ENCODE data around the gene RGS3.

The RGS3 gene

DNA sequence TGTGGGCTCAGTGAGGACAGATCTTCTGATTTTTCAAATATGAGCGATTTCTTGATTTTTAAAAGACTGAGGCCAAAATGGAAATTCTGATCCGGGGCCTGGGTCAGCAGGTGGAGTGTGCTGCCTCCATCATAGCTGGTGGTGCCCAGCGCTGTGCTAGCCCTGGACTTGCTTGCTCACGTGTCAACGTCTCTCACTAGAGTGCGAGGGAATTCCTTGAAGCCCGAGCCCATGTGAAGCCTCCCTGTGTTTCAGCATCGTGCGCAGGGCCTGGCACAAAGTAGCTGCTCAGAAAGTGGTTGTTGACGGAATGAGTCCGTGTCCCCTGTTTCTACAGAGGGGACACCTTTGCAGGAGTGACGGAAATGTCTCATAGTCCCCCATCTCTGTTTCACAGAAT lies 50.5 kb downstream of the RGS3 start:
- DNase-seq = no peak

DNA sequence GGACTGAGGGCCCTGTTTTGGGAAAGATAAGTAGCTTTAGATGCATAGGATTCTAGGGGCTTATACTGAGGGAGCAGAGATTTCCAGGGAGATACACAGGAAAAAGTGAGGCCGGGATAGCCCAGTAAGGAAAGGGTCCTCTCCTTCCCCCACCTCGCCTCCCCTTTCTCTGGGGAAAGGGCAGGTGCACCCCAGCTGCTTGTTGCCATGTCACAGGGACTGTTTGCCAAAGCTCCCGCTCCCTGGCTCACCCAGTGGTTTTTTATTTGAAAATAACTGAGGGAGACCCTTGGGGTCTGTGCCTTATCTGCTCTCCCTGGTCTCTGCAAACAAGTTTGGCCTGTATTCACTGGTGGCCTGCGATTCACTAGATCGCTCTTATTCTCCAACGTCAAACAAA lies 51.2 kb downstream of the RGS3 start:
- DNase-seq = no peak

- DNase-seq = no peak
These were observed 52.3 kb downstream of the RGS3 start for GRCh38 chr9:113515862-113516261.

DNA sequence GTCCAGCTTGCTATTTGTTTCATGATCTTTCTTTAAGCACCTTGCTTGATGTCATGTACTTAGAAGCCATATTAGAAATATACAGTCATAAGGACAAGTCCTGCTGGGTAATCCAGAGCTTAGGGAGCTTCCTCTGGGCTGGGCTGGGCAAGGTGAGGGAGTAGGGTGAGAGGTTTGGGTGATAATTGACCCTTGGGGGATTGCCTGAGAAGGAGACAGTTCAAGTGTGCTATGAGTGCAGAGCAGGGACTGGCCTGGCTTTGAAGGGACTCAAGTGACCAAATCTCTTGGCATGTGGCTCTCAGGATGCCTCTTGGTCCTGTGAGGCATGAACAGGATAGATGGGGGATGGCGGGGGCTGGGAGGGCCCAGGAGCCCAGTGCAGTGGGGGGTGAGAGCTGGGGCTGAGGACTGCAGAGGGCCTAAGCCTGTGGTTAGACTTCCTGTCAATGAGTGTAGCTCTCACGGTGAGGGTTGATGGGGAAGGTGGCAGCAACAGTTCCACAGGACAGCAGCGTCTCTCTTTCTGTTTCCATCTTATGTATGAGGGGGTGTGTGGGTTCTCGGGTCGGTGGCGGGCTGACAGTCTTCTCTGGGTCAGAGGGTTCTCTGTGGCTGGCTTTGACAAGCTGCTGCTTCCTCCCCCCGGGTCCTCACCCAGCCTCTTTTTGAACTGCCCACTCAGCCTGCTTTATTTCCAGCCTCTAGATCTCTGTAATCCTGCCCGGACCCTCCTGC lies 53.5 kb downstream of the RGS3 start:
- DNase-seq = no peak

DNA sequence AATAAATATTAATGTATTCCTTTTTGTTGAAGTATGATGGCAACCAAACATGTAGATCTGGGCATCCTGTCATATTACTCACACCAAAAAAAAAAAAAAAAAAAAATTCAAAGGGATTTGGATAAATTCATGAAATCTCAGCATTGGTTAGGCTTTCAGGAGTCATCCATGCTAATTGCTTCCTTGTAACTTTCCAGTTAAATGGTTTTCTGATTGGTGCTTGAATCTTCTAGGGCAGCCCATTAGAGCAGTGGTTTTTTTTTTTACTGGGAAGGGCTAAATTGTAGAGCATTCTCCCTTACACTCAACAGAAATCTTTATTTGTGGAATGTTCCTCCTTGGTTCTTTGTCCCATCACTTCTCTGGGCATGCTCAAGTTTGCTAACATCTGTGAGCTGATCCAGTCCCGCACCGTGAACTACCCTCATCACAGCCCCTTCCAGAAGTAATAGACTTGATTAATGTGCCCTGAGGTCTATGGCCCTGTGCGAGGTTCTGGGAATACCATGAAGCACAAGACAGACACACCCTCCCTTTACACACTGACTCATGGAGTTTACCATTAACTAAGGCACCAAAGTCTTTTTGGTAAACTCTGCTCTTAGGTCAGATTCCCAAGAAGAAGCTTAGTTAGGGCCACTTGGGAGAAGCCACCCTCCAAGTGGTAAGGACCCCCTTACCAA lies 56.0 kb downstream of the RGS3 start:
- no peak for DNase-seq

DNA sequence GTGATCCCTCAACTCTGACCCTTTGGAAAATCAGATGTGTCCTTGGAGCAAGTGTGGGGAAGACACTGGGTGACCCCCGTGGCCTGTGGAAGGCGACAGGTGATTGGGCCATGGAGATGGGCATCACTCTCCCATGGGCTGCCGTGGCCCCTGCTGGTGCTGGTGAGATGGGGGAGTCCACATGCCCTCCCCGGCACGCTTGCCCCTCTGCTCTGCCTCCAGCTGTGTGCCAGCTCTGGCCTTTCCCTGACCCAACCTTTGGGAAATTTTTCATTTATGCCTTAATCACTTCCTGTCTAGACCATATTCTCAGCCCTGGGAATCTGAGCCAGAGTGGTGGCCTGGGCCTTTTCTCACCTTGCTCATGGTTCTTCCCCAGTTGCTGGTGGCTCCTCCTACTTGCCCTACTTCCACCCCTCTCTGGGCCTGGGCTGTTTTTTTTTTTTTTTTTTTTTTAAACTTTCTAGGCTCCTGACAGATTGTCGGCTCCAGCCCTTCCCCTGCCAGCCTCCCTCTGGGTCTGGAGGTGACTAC lies 56.6 kb downstream of the RGS3 start:
- DNase-seq = no peak

DNA sequence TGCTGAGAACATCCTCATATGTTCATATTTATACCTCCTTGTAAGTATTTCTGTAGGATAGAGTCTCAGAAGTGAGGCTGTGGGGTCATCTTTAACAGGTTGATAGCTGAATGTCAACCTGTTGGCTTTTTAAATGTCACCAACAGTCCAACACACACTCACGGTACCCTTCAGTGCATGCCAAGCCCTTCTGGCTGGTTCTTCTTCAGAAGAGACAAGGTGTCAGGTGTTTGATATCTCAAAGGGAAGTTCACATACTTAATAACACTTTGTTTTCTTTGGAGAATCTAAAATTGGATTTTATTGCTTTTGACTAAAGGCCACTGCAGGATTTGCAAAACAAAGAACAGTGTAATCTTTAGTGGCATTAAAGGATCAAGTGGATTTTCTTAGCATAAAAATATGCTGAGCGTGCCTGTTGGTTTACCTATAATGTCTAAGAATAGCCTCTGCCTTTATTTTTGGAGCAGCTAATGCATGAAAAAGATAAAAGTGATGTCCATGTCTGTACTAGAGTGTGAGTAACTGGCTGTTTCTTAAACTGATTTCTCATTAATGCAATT lies 58.2 kb downstream of the RGS3 start:
- DNase-seq = no peak

- no peak for DNase-seq
These were observed 58.9 kb downstream of the RGS3 start for GRCh38 chr9:113522419-113522818.

DNA sequence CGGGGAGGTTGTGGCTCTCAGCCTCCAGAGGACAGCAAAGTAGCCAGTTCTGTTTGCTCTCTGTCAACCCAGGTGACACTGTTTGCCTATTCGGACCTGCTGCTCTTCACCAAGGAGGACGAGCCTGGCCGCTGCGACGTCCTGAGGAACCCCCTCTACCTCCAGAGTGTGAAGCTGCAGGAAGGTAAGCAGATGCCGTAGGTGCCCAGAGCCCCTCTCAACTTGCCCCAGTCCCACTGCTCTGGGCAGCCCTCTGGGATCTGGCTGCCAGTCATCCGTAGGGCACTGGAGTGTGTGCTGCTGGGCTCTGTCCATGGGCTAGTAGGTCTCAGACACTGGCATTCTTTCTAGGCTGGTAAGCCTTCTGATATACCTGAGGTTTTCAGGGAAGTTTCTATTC lies 59.3 kb downstream of the RGS3 start:
- DNase-seq = no peak

GRCh38 chr9:113523421-113524141 lies 60.1 kb downstream of the RGS3 start:
- no peak for DNase-seq

GRCh38 chr9:113524468-113524867 lies 60.9 kb downstream of the RGS3 start:
- DNase-seq = no peak

DNA sequence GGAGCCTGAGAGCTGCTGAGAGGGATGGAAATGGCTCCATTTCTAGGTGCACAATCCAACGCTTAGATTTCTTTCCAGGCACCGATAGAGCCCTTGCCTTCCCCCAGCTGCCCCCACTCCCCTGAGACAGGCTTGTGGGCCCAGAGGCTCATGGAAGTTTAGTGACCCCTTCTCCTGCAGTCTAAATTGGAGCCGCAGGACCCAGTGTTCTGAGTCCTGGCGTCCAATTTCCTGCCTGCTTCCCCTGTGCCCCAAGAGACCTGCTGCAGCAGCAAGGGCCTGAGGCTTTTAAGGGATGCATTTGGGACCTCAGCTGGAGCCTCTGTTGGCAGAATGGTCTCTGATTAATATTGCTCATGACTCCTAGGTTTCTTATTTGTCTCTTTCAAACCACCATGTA lies 61.7 kb downstream of the RGS3 start:
- DNase-seq = no peak

- DNase-seq = no peak
These were observed 62.3 kb downstream of the RGS3 start for GRCh38 chr9:113525831-113526230.

- no peak for DNase-seq
These were observed 62.8 kb downstream of the RGS3 start for GRCh38 chr9:113526231-113526746.

GRCh38 chr9:113526841-113527240 lies 63.3 kb downstream of the RGS3 start:
- DNase-seq = no peak

DNA sequence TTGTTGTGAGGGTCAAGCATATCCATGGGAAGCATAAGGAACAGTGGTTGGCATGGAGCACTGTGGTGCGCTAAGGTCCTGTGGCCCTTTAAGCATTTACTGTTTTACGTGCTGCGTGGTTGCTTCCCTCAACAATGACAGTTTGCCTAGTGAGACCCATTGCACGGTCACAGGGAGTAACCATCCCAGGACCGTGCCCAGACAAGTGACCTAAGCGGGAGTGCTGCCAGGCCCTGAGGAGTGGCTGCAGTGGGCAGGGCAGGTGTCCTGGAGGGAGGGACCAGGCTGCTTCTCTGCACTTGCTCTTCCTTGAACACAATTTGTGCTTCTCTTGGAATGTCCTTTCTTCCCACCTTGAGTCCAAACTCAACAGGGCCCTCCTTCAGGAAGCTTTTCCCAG lies 64.6 kb downstream of the RGS3 start:
- no peak for DNase-seq

- no peak for DNase-seq
These were observed 65.3 kb downstream of the RGS3 start for GRCh38 chr9:113528811-113529210.

- no peak for DNase-seq
These were observed 65.9 kb downstream of the RGS3 start for GRCh38 chr9:113529336-113530009.

GRCh38 chr9:113530022-113530635 lies 66.6 kb downstream of the RGS3 start:
- DNase-seq = no peak

DNA sequence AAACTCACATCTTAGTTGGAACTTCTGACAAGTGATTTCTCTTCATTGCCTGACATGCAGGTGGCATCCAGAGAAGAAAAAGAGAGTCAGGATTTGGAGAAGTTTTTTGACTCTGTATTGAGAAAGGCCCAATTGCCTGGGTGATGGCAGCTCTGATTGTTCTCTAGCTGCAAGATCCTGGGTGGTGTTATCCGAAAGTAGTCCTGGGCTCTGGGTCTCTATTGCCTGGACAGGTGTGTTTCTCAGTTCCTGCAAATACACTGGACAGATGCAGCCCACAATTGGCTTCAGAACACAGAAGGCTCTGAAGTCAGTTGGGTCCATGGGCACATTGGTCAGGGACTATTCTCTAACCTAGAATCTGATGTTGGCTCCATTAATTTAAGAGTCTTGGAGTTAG lies 67.4 kb downstream of the RGS3 start:
- DNase-seq = no peak

DNA sequence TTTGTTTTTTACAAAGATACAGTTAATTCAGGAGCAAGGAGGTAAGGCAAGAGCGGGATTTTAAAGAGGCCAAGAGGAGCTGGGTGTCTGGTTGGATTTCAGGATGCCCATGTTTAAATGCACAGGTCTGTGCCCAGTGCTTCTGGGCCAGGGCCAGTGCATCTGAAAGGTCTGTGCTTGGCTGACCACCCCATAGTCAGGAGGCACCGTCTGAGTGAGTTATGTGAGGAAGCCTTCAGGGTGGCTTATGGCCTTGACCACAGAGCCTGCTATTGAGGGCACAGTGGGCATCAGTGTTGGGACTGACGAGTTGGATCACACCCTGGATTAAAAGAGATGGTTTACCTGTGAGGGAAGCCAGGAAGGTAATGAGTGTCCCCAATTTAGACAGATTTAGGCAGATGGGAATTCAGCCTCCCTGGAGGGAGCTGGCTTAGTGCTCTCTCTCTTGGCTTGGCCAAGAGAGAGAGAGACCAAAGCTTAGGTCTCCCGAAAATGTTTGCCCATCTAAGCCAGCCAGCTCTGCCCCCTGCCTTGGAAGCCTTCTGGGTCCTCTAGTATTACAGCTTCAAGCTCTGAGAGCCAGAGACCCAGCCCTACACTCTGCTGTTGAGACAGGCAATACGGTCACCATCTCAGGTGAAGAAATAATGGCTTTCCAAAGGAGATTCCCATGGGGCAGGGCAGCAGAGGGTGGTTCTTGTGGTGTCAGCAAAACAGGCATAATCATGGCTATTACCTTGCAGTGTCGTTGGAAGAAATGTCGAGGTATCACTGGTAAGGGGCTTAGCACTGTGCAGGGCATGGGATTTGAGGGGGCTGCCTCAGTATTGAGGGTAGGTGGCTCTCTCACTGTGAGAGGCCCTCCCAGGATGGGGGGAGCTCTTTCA lies 68.6 kb downstream of the RGS3 start:
- no peak for DNase-seq

All from GOT3 (cell line).